Omental fat pad (tissue), 4 donors: ENCODE data around the gene FBXO11. TPM values are rescaled to one million over a fixed set of nuclear protein-coding genes. Genes with fewer than 3 reads are reported as not detected.
"Not testable (repeated sequence)": the region's sequence is repeated elsewhere in the genome, so short reads cannot be mapped to it uniquely, and the experiment has no call there.

Source experiments
- ATAC-seq: fragments of 150-250 bp; one replicate; pipeline ENCODE4 v1.9.1; 2016; ENCODE audit warnings: mild to moderate bottlenecking, moderate library complexity; ENCODE audit not compliant: low FRiP score
- DNase-seq: peaks from one replicate; pipeline ENCODE4 v3.0.0-alpha.2; 2019; ENCODE audit warnings: low spot score
- total RNA-seq, 4 donors: library from RNA; depleted of rRNA; stranded (reverse); fragments of >200 nt; gene quantifications; one replicate each; pipeline ENCODE4 v1.1.0, GENCODE V29; 2016
- TF ChIP-seq, protein P1 (sequence below), 3 donors: fragments of 450-650 bp; IDR thresholded peaks; one replicate each; pipeline ENCODE4 v1.5.1; 2016 to 2017; ENCODE audit warnings: antibody characterized with exemption in 3 of 3, mild to moderate bottlenecking in 3 of 3, moderate library complexity in 2 of 3

The FBXO11 gene
- total RNA-seq, 4 donors from 2014 or later, result 43.8 to 68.6 (median 56.0) TPM

- DNase-seq, result no peak
- TF ChIP-seq, protein P1, sequence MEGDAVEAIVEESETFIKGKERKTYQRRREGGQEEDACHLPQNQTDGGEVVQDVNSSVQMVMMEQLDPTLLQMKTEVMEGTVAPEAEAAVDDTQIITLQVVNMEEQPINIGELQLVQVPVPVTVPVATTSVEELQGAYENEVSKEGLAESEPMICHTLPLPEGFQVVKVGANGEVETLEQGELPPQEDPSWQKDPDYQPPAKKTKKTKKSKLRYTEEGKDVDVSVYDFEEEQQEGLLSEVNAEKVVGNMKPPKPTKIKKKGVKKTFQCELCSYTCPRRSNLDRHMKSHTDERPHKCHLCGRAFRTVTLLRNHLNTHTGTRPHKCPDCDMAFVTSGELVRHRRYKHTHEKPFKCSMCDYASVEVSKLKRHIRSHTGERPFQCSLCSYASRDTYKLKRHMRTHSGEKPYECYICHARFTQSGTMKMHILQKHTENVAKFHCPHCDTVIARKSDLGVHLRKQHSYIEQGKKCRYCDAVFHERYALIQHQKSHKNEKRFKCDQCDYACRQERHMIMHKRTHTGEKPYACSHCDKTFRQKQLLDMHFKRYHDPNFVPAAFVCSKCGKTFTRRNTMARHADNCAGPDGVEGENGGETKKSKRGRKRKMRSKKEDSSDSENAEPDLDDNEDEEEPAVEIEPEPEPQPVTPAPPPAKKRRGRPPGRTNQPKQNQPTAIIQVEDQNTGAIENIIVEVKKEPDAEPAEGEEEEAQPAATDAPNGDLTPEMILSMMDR (IDR thresholded peaks at IDR 0.05), result no peak
Observed at GRCh38 chr2:47864566-47864965, 41.7 kb downstream of the FBXO11 start.

DNA sequence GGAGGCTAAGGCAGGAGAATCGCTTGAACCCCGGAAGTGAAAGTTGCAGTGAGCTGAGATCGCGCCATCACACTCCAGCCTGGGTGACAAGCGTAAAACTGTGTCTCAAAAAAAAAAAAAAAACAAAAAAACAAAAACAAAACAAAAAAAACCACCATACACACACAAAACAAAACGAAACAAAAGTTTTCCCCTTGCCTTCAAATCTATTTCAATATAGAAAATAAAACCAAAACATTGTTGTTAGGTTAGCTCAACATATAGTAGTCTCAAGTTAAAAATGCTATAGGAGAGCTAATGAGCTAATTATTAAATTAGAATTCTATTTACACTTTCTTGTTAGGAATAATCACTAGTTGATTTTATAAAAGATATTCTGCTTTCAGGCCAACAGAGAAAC lies 43.3 kb downstream of the FBXO11 start:
- TF ChIP-seq, protein P1 (IDR thresholded peaks at IDR 0.05), result no peak
- no peak for DNase-seq
- no peak for ATAC-seq

More at GRCh38 chr2:47864566-47864965, 41.7 kb downstream of the FBXO11 start:
- no peak for ATAC-seq

DNA sequence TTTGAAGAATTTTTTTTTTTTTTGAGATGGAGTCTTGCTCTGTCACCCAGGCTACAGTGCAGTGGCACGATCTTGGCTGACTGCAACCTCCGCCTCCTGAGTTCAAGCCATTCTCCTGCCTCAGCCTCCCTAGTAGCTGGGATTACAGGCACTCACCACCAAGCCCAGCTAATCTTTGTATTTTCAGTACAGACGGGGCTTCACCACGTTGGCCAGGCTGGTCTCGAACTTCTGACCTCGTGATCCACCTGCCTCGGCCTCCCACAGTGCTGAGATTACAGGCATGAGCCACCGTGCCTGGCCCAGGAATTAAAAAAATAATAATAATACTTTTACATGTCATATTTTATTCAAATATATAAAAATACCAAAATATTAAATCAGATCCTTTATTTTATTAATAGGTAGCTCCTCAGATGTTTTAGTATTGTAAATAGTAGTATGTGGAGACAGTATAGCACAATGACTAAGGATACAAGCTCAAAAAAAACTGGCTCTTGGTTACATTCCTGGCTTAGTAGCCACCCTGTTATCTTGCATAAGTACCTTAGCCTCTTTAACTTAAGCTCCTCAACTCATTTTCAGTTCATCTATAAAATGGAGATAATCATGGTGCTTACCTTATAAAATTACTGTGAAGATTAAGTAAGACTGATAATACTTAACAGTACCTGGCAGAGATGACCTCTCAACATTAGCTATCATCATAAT lies 53.1 kb downstream of the FBXO11 start:
- not testable (repeated sequence) for DNase-seq, ATAC-seq

DNA sequence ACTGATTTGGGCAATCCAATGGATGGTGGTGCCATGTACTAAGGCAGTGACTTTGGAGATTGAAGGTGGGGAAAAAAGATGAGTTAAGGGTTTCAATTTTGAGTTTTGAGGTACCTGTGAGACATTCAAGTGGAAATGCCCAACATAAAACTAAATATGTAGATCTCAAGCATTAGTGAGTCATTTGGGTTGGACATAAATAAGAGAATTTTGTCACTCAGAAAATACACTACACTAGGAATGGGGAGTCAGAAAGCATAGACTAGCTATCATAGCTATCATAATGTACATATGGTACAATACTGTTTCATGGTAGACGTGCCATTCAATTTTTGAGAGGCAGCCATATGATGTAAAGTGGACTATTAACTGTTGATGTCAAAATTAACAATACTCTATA lies 56.1 kb downstream of the FBXO11 start:
- DNase-seq, result no peak
- no peak for ATAC-seq
- TF ChIP-seq, protein P1 (IDR thresholded peaks at IDR 0.05), result no peak

DNA sequence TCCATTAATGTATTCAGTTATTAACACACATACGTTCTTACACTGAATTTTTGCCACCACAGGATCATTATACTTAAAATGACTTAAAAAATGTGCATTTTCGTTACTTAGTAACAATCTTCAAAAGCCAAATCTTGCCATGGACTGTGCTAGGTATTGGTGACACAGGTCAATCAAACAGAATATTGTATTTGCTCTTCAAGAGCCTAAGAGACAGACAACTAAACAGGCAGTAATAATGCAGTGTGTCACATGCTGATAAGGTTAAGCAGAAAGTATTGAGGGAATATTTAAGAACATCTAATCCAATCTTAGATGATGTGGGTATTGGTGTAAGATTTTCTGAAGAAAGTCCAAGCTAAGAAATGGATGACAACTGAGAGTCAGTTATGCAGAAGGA lies 56.9 kb downstream of the FBXO11 start:
- no peak for ATAC-seq
- DNase-seq, result no peak
- TF ChIP-seq, protein P1 (IDR thresholded peaks at IDR 0.05), result no peak

DNA sequence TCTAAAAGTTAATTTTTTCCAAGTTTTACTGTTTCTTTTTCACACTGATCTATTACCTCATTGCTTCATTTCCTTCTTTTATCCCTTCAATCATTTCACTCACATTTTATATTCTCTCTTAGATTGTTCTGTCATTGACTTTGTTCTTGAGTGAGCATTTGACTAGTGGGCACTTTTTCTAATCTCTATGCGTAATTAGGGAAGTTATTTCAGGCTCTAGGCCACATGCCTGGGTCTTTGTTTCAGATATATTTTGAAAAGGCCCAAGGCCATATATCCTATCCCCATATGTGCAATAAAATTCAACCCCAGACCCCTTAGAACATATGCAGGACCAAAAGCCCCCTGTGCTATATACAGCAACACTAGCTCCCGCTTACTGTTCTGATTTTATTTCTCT lies 62.1 kb downstream of the FBXO11 start:
- ATAC-seq (no peak), DNase-seq (no peak)
- TF ChIP-seq, protein P1 (IDR thresholded peaks at IDR 0.05), result no peak

DNA sequence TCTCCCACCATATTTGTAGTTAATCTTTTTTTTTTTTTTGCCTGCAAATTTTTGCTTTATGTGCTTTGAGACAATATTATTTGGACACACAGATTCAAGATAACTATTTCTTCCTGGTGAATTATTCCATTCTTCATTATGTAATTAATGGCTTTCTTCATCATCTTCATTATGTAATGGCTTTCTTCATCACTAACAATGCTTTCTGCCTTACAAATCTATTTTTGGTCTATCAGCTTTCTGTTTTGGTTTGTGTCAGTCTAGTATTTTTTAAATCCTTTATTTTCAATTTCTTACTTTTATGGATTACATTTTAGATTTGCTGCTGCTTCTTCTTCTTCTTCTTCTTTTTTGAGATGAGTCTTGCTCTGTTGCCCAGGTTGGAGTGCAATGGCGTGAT lies 62.9 kb downstream of the FBXO11 start:
- ATAC-seq (no peak), DNase-seq (no peak)
- TF ChIP-seq, protein P1 (IDR thresholded peaks at IDR 0.05), result no peak
